Umbilical cord (tissue), 2 donors: ENCODE results near the gene POLR1A. TPM values are rescaled to one million over a fixed set of nuclear protein-coding genes. Genes with fewer than 3 reads are reported as not detected.

Experiments used
- DNase-seq: peaks from one replicate; pipeline ENCODE4 v3.0.0-alpha.2; 2015; ENCODE audit warnings: low spot score
- total RNA-seq: library from RNA; depleted of rRNA; stranded (reverse); fragments of >200 nt; gene quantifications from one replicate; pipeline ENCODE4 v1.2.3, GENCODE V29; 2014; ENCODE audit warnings: low replicate concordance; ENCODE audit not compliant: insufficient read depth

Gene POLR1A
- total RNA-seq, 1 donor from 2014 or later = 7.0 TPM

GRCh38 chr2:86038291-86039081, 67.2 kb downstream of the POLR1A start:
- no peak for DNase-seq

GRCh38 chr2:86037795-86038192, 67.9 kb downstream of the POLR1A start:
- DNase-seq = no peak

GRCh38 chr2:86037141-86037794, 68.4 kb downstream of the POLR1A start:
- DNase-seq = no peak

GRCh38 chr2:86036669-86037138, 69.0 kb downstream of the POLR1A start:
- DNase-seq = no peak

- DNase-seq = peak; percentile 92
These were observed 69.6 kb downstream of the POLR1A start for GRCh38 chr2:86035883-86036668.

- no peak for DNase-seq
These were observed 70.3 kb downstream of the POLR1A start for GRCh38 chr2:86035376-86035882.

- DNase-seq = no peak
These were observed 71.7 kb downstream of the POLR1A start for GRCh38 chr2:86033751-86034692.

GRCh38 chr2:86032861-86033595, 72.7 kb downstream of the POLR1A start:
- no peak for DNase-seq

- no peak for DNase-seq
These were observed 74.1 kb downstream of the POLR1A start for GRCh38 chr2:86031606-86032005.

- DNase-seq = no peak
These were observed 74.5 kb downstream of the POLR1A start for GRCh38 chr2:86031151-86031550.

- DNase-seq = no peak
These were observed 75.8 kb downstream of the POLR1A start for GRCh38 chr2:86029873-86030272.

GRCh38 chr2:86028766-86029381, 76.8 kb downstream of the POLR1A start:
- no peak for DNase-seq

- DNase-seq = no peak
These were observed 77.5 kb downstream of the POLR1A start for GRCh38 chr2:86027922-86028765.

GRCh38 chr2:86027196-86027921, 78.3 kb downstream of the POLR1A start:
- no peak for DNase-seq

GRCh38 chr2:86026744-86027065, 79.0 kb downstream of the POLR1A start:
- no peak for DNase-seq

GRCh38 chr2:86025976-86026743, 79.5 kb downstream of the POLR1A start:
- DNase-seq = no peak

GRCh38 chr2:86025229-86025820, 80.4 kb downstream of the POLR1A start:
- DNase-seq = no peak
